Hepatocyte (in vitro differentiated cells): ENCODE data around the gene LASP1. TPM values are rescaled to one million over a fixed set of nuclear protein-coding genes. Genes with fewer than 3 reads are reported as not detected.
A peak's percentile ranks its signal among the peaks of the same experiment; 100 is the strongest.

Experiments
- DNase-seq: peaks from one replicate; pipeline ENCODE4 v3.0.0-alpha.2; 2016; ENCODE audit warnings: low spot score
- H2AFZ ChIP-seq: fragments of 200-600 bp; sonication (generic); 2 replicates; pipeline ENCODE4 v1.6.0; 2016; ENCODE audit warnings: antibody characterized with exemption, mild to moderate bottlenecking
- H3K27ac ChIP-seq: fragments of 200-600 bp; sonication (generic); 2 replicates; pipeline ENCODE4 v1.5.1; 2016; ENCODE audit warnings: mild to moderate bottlenecking
- H3K27me3 ChIP-seq: fragments of 200-600 bp; sonication (generic); 2 replicates; pipeline ENCODE4 v1.6.1; 2016
- H3K36me3 ChIP-seq: fragments of 200-600 bp; sonication (generic); replicated peaks from 2 replicates; pipeline ENCODE4 v1.5.1; 2016; ENCODE audit warnings: low read depth; ENCODE audit not compliant: insufficient read depth
- H3K4me1 ChIP-seq: fragments of 200-600 bp; sonication (generic); 2 replicates; pipeline ENCODE4 v1.5.1; 2016; ENCODE audit warnings: mild to moderate bottlenecking, moderate library complexity; ENCODE audit not compliant: insufficient read depth
- H3K4me2 ChIP-seq: fragments of 200-600 bp; sonication (generic); 2 replicates; pipeline ENCODE4 v1.6.0; 2016
- H3K4me3 ChIP-seq: fragments of 200-600 bp; sonication (generic); 2 replicates; pipeline ENCODE4 v1.5.1; 2016; ENCODE audit warnings: mild to moderate bottlenecking
- H3K79me2 ChIP-seq: fragments of 200-600 bp; sonication (generic); 2 replicates; pipeline ENCODE4 v1.6.0; 2017; ENCODE audit warnings: mild to moderate bottlenecking
- H3K9me2 ChIP-seq: fragments of 200-600 bp; sonication (generic); replicated peaks from 2 replicates; pipeline ENCODE4 v1.6.0; 2017; ENCODE audit warnings: mild to moderate bottlenecking; ENCODE audit not compliant: insufficient read depth
- H3K9me3 ChIP-seq: fragments of 200-600 bp; sonication (generic); 2 replicates; pipeline ENCODE4 v1.5.1; 2016; ENCODE audit warnings: low read depth, mild to moderate bottlenecking
- H4K20me1 ChIP-seq: fragments of 200-600 bp; sonication (generic); 2 replicates; pipeline ENCODE4 v1.6.0; 2016; ENCODE audit warnings: mild to moderate bottlenecking; ENCODE audit not compliant: insufficient read depth, poor library complexity, severe bottlenecking
- EZH2 ChIP-seq: fragments of 200-600 bp; sonication (generic); IDR thresholded peaks from 2 replicates; pipeline ENCODE4 v1.6.1; 2016; ENCODE audit warnings: antibody characterized with exemption, mild to moderate bottlenecking, borderline replicate concordance
- EZH2phosphoT487 ChIP-seq: fragments of 200-600 bp; sonication (generic); IDR thresholded peaks from one replicate; pipeline ENCODE4 v1.6.1; 2018; ENCODE audit warnings: antibody characterized with exemption, mild to moderate bottlenecking, low read depth, moderate library complexity; ENCODE audit not compliant: unreplicated experiment, severe bottlenecking
- WGBS: methylation state at CpG from one replicate; pipeline ENCODE4 v1.1.6; 2016; ENCODE audit warnings: low lambda C conversion rate; ENCODE audit errors: missing lambda C conversion rate; 5-methylcytosine and 5-hydroxymethylcytosine counted together
- polyA plus RNA-seq: library from polyadenylated mRNA; unstranded; fragments of >200 nt; fragmentation: Nextera tagmentation; extraction: Ambion mirVana; gene quantifications from 2 replicates; pipeline ENCODE4 v1.2.1, GENCODE V29; 2016
- total RNA-seq: library from RNA; depleted of rRNA; stranded (reverse); fragments of >200 nt; gene quantifications from 2 replicates; pipeline ENCODE4 v1.2.3, GENCODE V29; 2014
- TF ChIP-seq, protein P1 (sequence below): fragments of 200-600 bp; sonication (generic); IDR thresholded peaks from 2 replicates; pipeline ENCODE4 v1.5.1; 2016; ENCODE audit warnings: antibody characterized with exemption, mild to moderate bottlenecking; ENCODE audit not compliant: poor library complexity

The LASP1 gene
- total and polyA plus RNA-seq, 2 experiments from 2014 or later, result 141 to 238 TPM

DNA sequence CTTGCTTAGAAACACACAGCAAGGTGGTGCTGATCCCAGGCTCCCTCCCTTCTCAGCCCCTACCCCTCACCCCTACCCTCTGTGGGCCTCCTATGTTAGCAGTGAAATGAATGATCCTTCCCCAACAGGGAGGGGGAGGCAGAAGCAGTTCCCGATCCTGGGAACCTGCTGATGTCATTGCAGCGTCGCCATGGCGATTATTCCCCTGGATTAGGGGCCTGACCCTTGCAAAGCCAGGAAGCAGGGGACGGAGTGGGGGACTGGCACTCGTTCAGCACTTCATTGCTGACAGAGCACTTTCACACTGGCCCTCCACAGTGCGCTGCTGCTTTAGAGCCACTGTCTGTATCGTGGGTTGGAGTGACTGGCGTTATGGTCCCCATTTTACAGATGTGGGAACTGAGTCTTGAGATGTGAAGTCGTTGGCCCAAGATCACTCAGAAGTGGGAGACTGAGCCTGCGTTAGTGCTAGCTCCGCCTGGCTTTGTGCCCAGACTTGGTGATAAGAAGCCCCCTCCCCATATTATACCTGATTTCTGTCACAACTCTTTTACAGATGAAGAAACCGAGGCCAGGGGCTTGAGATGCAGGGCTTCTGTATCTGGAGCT, 26.6 kb downstream of the LASP1 start:
- Histone ChIP-seq H3K9me3 (no peaks in the 10 kb centered on the region), H3K4me1 (peaks cover 35% of the 10 kb centered on the region), H3K36me3 (no peaks in the 10 kb centered on the region)

DNA sequence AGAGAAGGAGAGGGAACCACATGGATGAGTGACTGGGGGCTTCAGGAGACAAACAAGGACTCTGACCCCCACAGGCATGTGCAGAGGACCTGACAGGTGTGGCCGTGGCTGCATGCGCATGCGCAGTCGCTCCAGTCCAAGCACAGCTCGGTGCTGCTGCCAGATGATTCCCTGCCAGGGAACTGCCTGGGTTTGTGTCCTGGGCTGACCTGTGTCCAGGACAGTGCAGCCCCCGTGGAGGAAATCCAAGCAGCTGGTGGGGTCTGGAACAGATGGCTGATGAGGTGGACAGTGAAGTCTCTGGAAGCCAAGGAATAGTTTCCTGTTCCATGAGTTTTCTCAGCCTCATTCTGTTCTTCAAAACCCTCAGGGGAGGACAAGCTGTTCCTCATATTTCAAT, 27.3 kb downstream of the LASP1 start:
- Histone ChIP-seq H3K4me2 (no peak overlapping the region), H2AFZ (no peak overlapping the region), H3K36me3 (no peaks in the 10 kb centered on the region), H3K27me3 (no peaks in the 10 kb centered on the region), H3K9me2 (no peaks in the 10 kb centered on the region), H3K9me3 (no peaks in the 10 kb centered on the region), H3K79me2 (peaks cover 74% of the 10 kb centered on the region), H4K20me1 (peaks cover 68% of the 10 kb centered on the region), H3K4me3 (no peak overlapping the region), H3K27ac (peak overlapping the region; percentile 69), H3K4me1 (peaks cover 35% of the 10 kb centered on the region)
- TF ChIP-seq EZH2 (no peak), EZH2phosphoT487 (no peak)
- TF ChIP-seq, protein P1, sequence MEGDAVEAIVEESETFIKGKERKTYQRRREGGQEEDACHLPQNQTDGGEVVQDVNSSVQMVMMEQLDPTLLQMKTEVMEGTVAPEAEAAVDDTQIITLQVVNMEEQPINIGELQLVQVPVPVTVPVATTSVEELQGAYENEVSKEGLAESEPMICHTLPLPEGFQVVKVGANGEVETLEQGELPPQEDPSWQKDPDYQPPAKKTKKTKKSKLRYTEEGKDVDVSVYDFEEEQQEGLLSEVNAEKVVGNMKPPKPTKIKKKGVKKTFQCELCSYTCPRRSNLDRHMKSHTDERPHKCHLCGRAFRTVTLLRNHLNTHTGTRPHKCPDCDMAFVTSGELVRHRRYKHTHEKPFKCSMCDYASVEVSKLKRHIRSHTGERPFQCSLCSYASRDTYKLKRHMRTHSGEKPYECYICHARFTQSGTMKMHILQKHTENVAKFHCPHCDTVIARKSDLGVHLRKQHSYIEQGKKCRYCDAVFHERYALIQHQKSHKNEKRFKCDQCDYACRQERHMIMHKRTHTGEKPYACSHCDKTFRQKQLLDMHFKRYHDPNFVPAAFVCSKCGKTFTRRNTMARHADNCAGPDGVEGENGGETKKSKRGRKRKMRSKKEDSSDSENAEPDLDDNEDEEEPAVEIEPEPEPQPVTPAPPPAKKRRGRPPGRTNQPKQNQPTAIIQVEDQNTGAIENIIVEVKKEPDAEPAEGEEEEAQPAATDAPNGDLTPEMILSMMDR, result no peak
- DNase-seq, result no peak
- WGBS, result 84% methylated on average over 6 of the region's 6 CpGs

More for the DNA sequence above, 26.6 kb downstream of the LASP1 start:
- 65% methylated on average over 13 of the region's 13 CpGs for WGBS
- Histone ChIP-seq H3K4me3 (no peak overlapping the region), H2AFZ (no peak overlapping the region), H3K27me3 (no peaks in the 10 kb centered on the region), H4K20me1 (peaks cover 73% of the 10 kb centered on the region), H3K27ac (peak overlapping the region; percentile 69), H3K79me2 (peaks cover 67% of the 10 kb centered on the region), H3K4me2 (no peak overlapping the region), H3K9me2 (no peaks in the 10 kb centered on the region)
- TF ChIP-seq EZH2phosphoT487 (no peak), EZH2 (no peak)
- TF ChIP-seq, protein P1, result no peak
- no peak for DNase-seq

DNA sequence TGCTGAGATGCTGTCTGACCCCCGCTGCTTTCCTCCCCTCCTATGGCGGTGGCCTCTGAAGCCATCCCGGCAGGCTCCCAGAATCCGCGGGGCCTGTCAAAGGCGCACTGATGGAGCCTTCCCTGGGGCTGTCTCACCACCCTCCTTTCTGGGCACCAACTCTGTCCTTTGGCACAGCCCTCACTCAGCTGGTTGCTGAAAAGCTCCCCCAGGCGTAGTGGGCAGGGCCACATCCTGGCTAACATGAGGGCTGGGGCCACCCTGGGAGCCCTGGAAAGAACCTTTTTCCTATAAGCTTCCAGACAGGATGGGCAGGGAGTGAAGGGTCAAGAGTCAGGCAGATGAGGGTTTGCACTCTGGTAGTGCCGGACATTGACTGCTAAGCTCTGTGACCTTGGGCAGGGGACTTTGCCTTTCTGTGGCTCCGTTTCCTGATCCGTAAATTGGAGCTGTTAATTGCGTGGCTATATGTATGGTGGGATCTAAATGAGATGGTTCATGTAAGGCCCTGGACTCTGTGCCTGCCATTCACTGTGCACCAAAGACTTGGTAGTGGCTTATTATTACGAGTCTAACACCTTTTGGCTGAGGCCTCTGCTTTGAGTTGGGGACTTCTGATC, 27.9 kb downstream of the LASP1 start:
- peaks cover 71% of the 10 kb centered on the region for H4K20me1 ChIP-seq
- no peak for DNase-seq
- peaks cover 35% of the 10 kb centered on the region for H3K4me1 ChIP-seq
- TF ChIP-seq EZH2 (no peak), EZH2phosphoT487 (no peak)
- TF ChIP-seq, protein P1, result no peak
- H3K4me2 ChIP-seq, result no peak overlapping the region
- no peaks in the 10 kb centered on the region for H3K9me2 ChIP-seq
- peaks cover 78% of the 10 kb centered on the region for H3K79me2 ChIP-seq
- H3K36me3 ChIP-seq, result no peaks in the 10 kb centered on the region
- no peaks in the 10 kb centered on the region for H3K27me3 ChIP-seq
- 86% methylated on average over 12 of the region's 12 CpGs for WGBS
- no peak overlapping the region for H3K4me3 ChIP-seq
- no peak overlapping the region for H2AFZ ChIP-seq
- no peaks in the 10 kb centered on the region for H3K9me3 ChIP-seq
- H3K27ac ChIP-seq, result peak overlapping the region; percentile 69
